MM.1S (cell line): Measurements from ENCODE around the gene RPTOR.

Source experiments
- EZH2phosphoT487 ChIP-seq: fragments of 300-600 bp; sonication (generic); IDR thresholded peaks from 2 replicates; pipeline ENCODE4 v1.6.1; 2018; ENCODE audit warnings: antibody characterized with exemption, low read length
- TF ChIP-seq, protein P1 (sequence below): fragments of 300-600 bp; sonication (generic); IDR thresholded peaks from 2 replicates; pipeline ENCODE4 v1.5.1; 2016; ENCODE audit warnings: antibody characterized with exemption, low read length, mixed read lengths

DNA sequence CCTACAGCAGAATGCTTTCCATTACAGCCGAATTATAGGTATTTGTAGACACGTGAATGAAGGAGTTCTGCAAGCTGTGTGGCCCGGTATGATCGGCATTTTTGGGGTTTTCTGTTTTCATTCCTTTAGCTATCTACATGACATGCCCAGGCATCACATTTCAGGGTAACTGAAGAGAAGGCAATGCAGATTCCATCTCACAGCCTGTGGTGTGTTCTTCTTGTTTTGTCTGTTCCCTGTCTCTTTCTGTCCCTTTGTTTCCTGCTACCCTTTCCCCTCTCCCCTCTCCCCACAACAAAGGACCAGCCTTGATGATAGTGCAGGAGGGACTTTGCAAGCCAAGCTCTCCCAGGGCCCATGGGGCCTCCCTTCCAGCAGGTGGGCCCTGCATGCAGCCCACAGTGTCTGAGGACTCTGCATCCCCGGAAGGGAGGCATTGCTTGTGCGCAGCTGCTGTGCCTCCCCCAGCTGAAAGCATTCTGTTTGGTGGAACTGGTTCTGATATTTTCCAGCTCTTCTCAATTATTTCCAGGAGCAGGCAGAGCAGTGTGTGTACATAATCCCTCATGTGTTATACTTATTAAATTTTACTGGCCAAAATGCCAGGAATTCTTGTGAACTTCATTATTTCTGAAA, 207.4 kb downstream of the RPTOR start:
- TF ChIP-seq, protein P1, sequence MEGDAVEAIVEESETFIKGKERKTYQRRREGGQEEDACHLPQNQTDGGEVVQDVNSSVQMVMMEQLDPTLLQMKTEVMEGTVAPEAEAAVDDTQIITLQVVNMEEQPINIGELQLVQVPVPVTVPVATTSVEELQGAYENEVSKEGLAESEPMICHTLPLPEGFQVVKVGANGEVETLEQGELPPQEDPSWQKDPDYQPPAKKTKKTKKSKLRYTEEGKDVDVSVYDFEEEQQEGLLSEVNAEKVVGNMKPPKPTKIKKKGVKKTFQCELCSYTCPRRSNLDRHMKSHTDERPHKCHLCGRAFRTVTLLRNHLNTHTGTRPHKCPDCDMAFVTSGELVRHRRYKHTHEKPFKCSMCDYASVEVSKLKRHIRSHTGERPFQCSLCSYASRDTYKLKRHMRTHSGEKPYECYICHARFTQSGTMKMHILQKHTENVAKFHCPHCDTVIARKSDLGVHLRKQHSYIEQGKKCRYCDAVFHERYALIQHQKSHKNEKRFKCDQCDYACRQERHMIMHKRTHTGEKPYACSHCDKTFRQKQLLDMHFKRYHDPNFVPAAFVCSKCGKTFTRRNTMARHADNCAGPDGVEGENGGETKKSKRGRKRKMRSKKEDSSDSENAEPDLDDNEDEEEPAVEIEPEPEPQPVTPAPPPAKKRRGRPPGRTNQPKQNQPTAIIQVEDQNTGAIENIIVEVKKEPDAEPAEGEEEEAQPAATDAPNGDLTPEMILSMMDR = no peak
- TF ChIP-seq EZH2phosphoT487 = no peak
